IMR-90 (cell line): ENCODE data around the gene VWA8. TPM values are rescaled to one million over a fixed set of nuclear protein-coding genes. Genes with fewer than 3 reads are reported as not detected.

Source experiments
- ATAC-seq: fragments of 200-7000 bp; cut with Tn5 transposase; 2 replicates; pipeline ENCODE4 v1.9.1; 2020; ENCODE audit warnings: low read depth, mild to moderate bottlenecking, moderate library complexity
- BruUV-seq: library from RNA; stranded (reverse); fragments of 400-500 nt; replicated peaks from 2 replicates; lab custom pipeline; 2021; lab: Mats Ljungman, UMichigan
- CTCF ChIA-PET: fragments of 300-600 bp; formaldehyde crosslinking; extraction: SDS; loops from one replicate; lab custom pipeline; 2021; ENCODE audit warnings: antibody characterized with exemption; lab: Yijun Ruan, JAX
- POLR2A ChIA-PET: fragments of 300-600 bp; sonication (Branson Sonifier 250); formaldehyde crosslinking; loops from one replicate; lab custom pipeline; 2022; ENCODE audit warnings: antibody characterized with exemption; ENCODE audit not compliant: unreplicated experiment; lab: Charles Lee
- DNase-seq: peaks from one replicate; pipeline ENCODE4 v3.0.0; 2013
- H2AFZ ChIP-seq: replicated peaks from 2 replicates; pipeline ENCODE3; 2013; ENCODE audit warnings: low read length, mild to moderate bottlenecking; ENCODE audit not compliant: poor library complexity
- H2AK5ac ChIP-seq: 2 replicates; pipeline ENCODE4 v1.6.1; 2013; ENCODE audit warnings: low read depth, low read length, inconsistent platforms
- H2AK9ac ChIP-seq: replicated peaks from 2 replicates; pipeline ENCODE3; 2013; ENCODE audit warnings: mild to moderate bottlenecking, low read depth, low read length, moderate library complexity; ENCODE audit not compliant: poor library complexity
- H2BK120ac ChIP-seq: 2 replicates; pipeline ENCODE4 v1.6.1; 2013; ENCODE audit warnings: low read depth, low read length, inconsistent platforms
- H2BK15ac ChIP-seq: 3 replicates; pipeline ENCODE4 v1.6.1; 2013; ENCODE audit warnings: low read depth, low read length, inconsistent platforms
- H2BK20ac ChIP-seq: 2 replicates; pipeline ENCODE4 v1.6.1; 2013; ENCODE audit warnings: low read depth, mild to moderate bottlenecking, inconsistent platforms, low read length, moderate library complexity
- H2BK5ac ChIP-seq: 2 replicates; pipeline ENCODE4 v1.6.1; 2013; ENCODE audit warnings: mild to moderate bottlenecking, low read depth, low read length, inconsistent platforms; ENCODE audit not compliant: poor library complexity, severe bottlenecking
- H3K14ac ChIP-seq: replicated peaks from 2 replicates; pipeline ENCODE4 v1.6.1; 2013; ENCODE audit warnings: low read depth, low read length, inconsistent platforms
- H3K18ac ChIP-seq: 2 replicates; pipeline ENCODE4 v1.6.1; 2013; ENCODE audit warnings: low read depth, low read length, control low read depth
- H3K23ac ChIP-seq: 2 replicates; pipeline ENCODE4 v1.6.1; 2013; ENCODE audit warnings: low read depth, low read length, inconsistent platforms
- H3K27ac ChIP-seq: 2 replicates; pipeline ENCODE4 v1.5.1; 2013; ENCODE audit warnings: mild to moderate bottlenecking, control low read depth, low read length; ENCODE audit not compliant: insufficient read depth
- H3K27me3 ChIP-seq: 2 replicates; pipeline ENCODE4 v1.6.1; 2013; ENCODE audit warnings: low read length; ENCODE audit not compliant: control insufficient read depth, insufficient read depth
- H3K36me3 ChIP-seq: 2 replicates; pipeline ENCODE4 v1.6.1; 2013; ENCODE audit warnings: low read length, mixed read lengths; ENCODE audit not compliant: control insufficient read depth, insufficient read depth
- H3K4ac ChIP-seq: 2 replicates; pipeline ENCODE4 v1.6.1; 2013; ENCODE audit warnings: low read depth, low read length, inconsistent platforms
- H3K4me1 ChIP-seq: 2 replicates; pipeline ENCODE4 v1.6.1; 2013; ENCODE audit warnings: low read length, mixed read lengths; ENCODE audit not compliant: control insufficient read depth, insufficient read depth
- H3K4me2 ChIP-seq: 2 replicates; pipeline ENCODE4 v1.6.1; 2013; ENCODE audit warnings: low read depth, mild to moderate bottlenecking, control low read depth, low read length, moderate library complexity
- H3K4me3 ChIP-seq: 2 replicates; pipeline ENCODE4 v1.5.1; 2013; ENCODE audit warnings: low read depth, mild to moderate bottlenecking, control low read depth, low read length, moderate library complexity; ENCODE audit not compliant: insufficient read depth
- H3K56ac ChIP-seq: 2 replicates; pipeline ENCODE4 v1.6.1; 2013; ENCODE audit warnings: low read length, inconsistent platforms; ENCODE audit not compliant: insufficient read depth; ENCODE audit errors: extremely low read depth
- H3K79me1 ChIP-seq, 2 experiments: 2 replicates each; pipeline ENCODE4 v1.6.1; 2013; ENCODE audit warnings: low read length in 2 of 2, inconsistent platforms in 1 of 2, low read depth in 1 of 2
- H3K9ac ChIP-seq: 2 replicates; pipeline ENCODE4 v1.6.1; 2013; ENCODE audit warnings: low read depth, low read length, control low read depth
- H3K9me1 ChIP-seq: 2 replicates; pipeline ENCODE4 v1.6.1; 2013; ENCODE audit warnings: low read length, inconsistent platforms; ENCODE audit not compliant: insufficient read depth
- H3K9me3 ChIP-seq: 2 replicates; pipeline ENCODE4 v1.6.1; 2013; ENCODE audit warnings: low read length; ENCODE audit not compliant: control insufficient read depth, insufficient read depth
- H4K20me1 ChIP-seq: 2 replicates; pipeline ENCODE4 v1.6.1; 2013; ENCODE audit warnings: low read length, inconsistent platforms; ENCODE audit not compliant: insufficient read depth
- H4K5ac ChIP-seq: 2 replicates; pipeline ENCODE4 v1.6.1; 2013; ENCODE audit warnings: mild to moderate bottlenecking, low read depth, low read length, control low read depth
- H4K8ac ChIP-seq, 2 experiments: 2 replicates each; pipeline ENCODE4 v1.6.1; 2013; ENCODE audit warnings: low read depth in 2 of 2, low read length in 2 of 2, control low read depth in 1 of 2, inconsistent platforms in 1 of 2
- H4K91ac ChIP-seq: 2 replicates; pipeline ENCODE4 v1.6.1; 2013; ENCODE audit warnings: low read depth, low read length, inconsistent platforms; ENCODE audit not compliant: insufficient read depth
- BHLHE40 ChIP-seq: fragments of 150-350 bp; IDR thresholded peaks from 2 replicates; pipeline ENCODE4 v1.6.1; 2016; ENCODE audit warnings: mild to moderate bottlenecking, low read depth, low read length
- CEBPB ChIP-seq: IDR thresholded peaks from 2 replicates; pipeline ENCODE4 v1.6.1; 2012; ENCODE audit warnings: low read depth, low read length, improper control_type of control experiment
- CTCF ChIP-seq: conservative IDR thresholded peaks from 2 replicates; pipeline ENCODE4 v1.5.1; 2012; ENCODE audit warnings: mild to moderate bottlenecking, low read depth, low read length, improper control_type of control experiment
- MAFK ChIP-seq: IDR thresholded peaks from 2 replicates; pipeline ENCODE4 v1.6.1; 2012; ENCODE audit warnings: low read depth, low read length, improper control_type of control experiment
- MAZ ChIP-seq: IDR thresholded peaks from 2 replicates; pipeline ENCODE4 v1.6.1; 2012; ENCODE audit warnings: low read depth, mild to moderate bottlenecking, low read length, improper control_type of control experiment, moderate library complexity, borderline replicate concordance
- MXI1 ChIP-seq: IDR thresholded peaks from 2 replicates; pipeline ENCODE4 v1.6.1; 2012; ENCODE audit warnings: low read depth, mild to moderate bottlenecking, low read length, moderate library complexity, borderline replicate concordance
- NFE2L2 ChIP-seq: fragments of 150-350 bp; IDR thresholded peaks from 2 replicates; pipeline ENCODE4 v1.6.1; 2016; ENCODE audit warnings: low read depth, mild to moderate bottlenecking, low read length
- RAD21 ChIP-seq: IDR thresholded peaks from 2 replicates; pipeline ENCODE4 v1.6.1; 2012; ENCODE audit warnings: low read length, improper control_type of control experiment
- RFX5 ChIP-seq: IDR thresholded peaks from 2 replicates; pipeline ENCODE4 v1.8.0; 2012; ENCODE audit warnings: low read depth, mild to moderate bottlenecking, low read length, moderate library complexity
- SMC3 ChIP-seq: fragments of 150-350 bp; IDR thresholded peaks from 2 replicates; pipeline ENCODE4 v1.6.1; 2016; ENCODE audit warnings: low read depth, mild to moderate bottlenecking, antibody characterized with exemption, low read length, moderate library complexity
- WGBS, 2 experiments: methylation state at CpG; one replicate each; pipeline versions ENCODE4 v1.1.5 to v1.1.7; 2013; ENCODE audit warnings: missing lambda C conversion rate in 2 of 2; ENCODE audit not compliant: insufficient read length in 1 of 2; ENCODE audit errors: extremely low coverage in 2 of 2; 5-methylcytosine and 5-hydroxymethylcytosine counted together
- dilution Hi-C: fragments of 300-500 bp; cut with HindIII; formaldehyde crosslinking; loops from one replicate; pipeline ENCODE4 v1.14.3; 2018; ENCODE audit warnings: low sequenced_read_pairs; ENCODE audit not compliant: unreplicated experiment
- in situ Hi-C: fragments of 300-500 bp; cut with MboI; formaldehyde crosslinking; loops from 3 replicates; pipeline ENCODE4 v1.14.3; 2019; ENCODE audit warnings: low sequenced_read_pairs, inconsistent platforms, mixed read lengths
- intact Hi-C: fragments of 100-400 bp; cut with micrococcal nuclease; formaldehyde crosslinking; loops from 2 replicates; pipeline ENCODE4 v1.10.0; 2022
- polyA plus RNA-seq, 3 experiments: library from polyadenylated mRNA; depleted of rRNA; stranded (reverse); fragments of >200 nt; gene quantifications; 2 replicates each; pipeline ENCODE4 v1.2.3, GENCODE V29; 2012; ENCODE audit warnings: low replicate concordance in 1 of 3
- total RNA-seq: library from RNA; depleted of rRNA; stranded (reverse); fragments of >200 nt; gene quantifications from 2 replicates; pipeline ENCODE4 v1.2.3, GENCODE V29; 2012
- TF ChIP-seq, protein P1 (sequence below): fragments of 150-350 bp; IDR thresholded peaks from 2 replicates; pipeline ENCODE4 v1.6.1; 2016; ENCODE audit warnings: low read depth, mild to moderate bottlenecking, low read length, moderate library complexity, borderline replicate concordance

The VWA8 gene
- total and polyA plus RNA-seq, 2 of the 4 experiments (the other 2 are of a cell fraction) = 5.9 to 18.3 TPM

DNA sequence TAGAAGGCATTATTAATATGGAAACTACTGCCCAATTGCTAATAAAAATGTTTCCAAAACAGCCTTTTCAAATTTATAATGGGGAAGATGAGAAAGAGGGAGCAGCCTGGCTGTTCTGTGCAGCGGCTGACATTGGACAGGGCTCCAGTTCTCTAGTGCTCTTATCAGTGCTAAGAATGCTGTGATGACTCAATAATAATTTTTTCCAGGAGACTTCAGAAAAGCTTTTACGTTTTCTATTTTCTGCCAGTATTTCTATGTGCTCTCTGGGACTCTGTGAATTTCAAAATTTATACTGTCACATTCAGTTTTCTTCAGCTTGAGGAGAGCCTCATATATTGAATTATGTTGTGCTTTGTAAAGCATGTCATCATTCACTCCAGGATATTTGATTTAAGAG is 209.6 kb downstream of the VWA8 start:
- Histone ChIP-seq H2BK20ac (no peak overlapping the region), H4K8ac (no peak overlapping the region), H3K14ac (no peak overlapping the region), H4K5ac (no peak overlapping the region), H2AFZ (no peak overlapping the region), H3K79me1 (no peaks in the 10 kb centered on the region), H2BK5ac (no peak overlapping the region), H3K27me3 (no peaks in the 10 kb centered on the region), H3K18ac (no peak overlapping the region), H4K91ac (no peak overlapping the region), H3K36me3 (no peaks in the 10 kb centered on the region), H3K9ac (no peak overlapping the region), H3K4me2 (no peak overlapping the region), H3K4me3 (no peak overlapping the region), H3K4me1 (peaks cover 1% of the 10 kb centered on the region; the same call in 1 of the 2 replicates), H3K9me1 (no peaks in the 10 kb centered on the region; the same call in 1 of the 2 replicates), H2AK9ac (no peak overlapping the region), H3K4ac (no peak overlapping the region), H2BK120ac (no peak overlapping the region), H3K9me3 (no peaks in the 10 kb centered on the region), H2BK15ac (no peak overlapping the region), H2AK5ac (no peak overlapping the region), H3K56ac (no peak overlapping the region), H3K23ac (no peak overlapping the region), H3K27ac (no peak overlapping the region), H4K20me1 (no peaks in the 10 kb centered on the region)
- WGBS, 2 experiments = no CpG with 5 or more reads among the region's 2 CpGs
- in situ Hi-C loops = no loop called here
- CTCF ChIA-PET = no interaction called here
- TF ChIP-seq MAFK (no peak), MXI1 (no peak), CTCF (no peak), MAZ (no peak), NFE2L2 (no peak), RFX5 (no peak), RAD21 (no peak), CEBPB (no peak), SMC3 (no peak), BHLHE40 (no peak)
- TF ChIP-seq, protein P1, sequence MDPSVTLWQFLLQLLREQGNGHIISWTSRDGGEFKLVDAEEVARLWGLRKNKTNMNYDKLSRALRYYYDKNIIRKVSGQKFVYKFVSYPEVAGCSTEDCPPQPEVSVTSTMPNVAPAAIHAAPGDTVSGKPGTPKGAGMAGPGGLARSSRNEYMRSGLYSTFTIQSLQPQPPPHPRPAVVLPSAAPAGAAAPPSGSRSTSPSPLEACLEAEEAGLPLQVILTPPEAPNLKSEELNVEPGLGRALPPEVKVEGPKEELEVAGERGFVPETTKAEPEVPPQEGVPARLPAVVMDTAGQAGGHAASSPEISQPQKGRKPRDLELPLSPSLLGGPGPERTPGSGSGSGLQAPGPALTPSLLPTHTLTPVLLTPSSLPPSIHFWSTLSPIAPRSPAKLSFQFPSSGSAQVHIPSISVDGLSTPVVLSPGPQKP = no peak
- BruUV-seq = no TSS peak
- peak; percentile 92 for ATAC-seq
- intact Hi-C loops = loop anchor here (5.0 kb wide), 1 partner anchor 44 kb away; no protein-coding TSS in a partner anchor
- dilution Hi-C loops = no loop called here
- POLR2A ChIA-PET = no interaction called here
- DNase-seq = peak; percentile 63
